Nephron progenitor cell (in vitro differentiated cells): ENCODE data around the gene ZNF155.
A peak's percentile ranks its signal among the peaks of the same experiment; 100 is the strongest.
"Not testable (repeated sequence)": the region's sequence is repeated elsewhere in the genome, so short reads cannot be mapped to it uniquely, and the experiment has no call there.

Experiments
- DNase-seq: peaks from one replicate; pipeline ENCODE4 v3.0.0; 2021
- H3K27ac Mint-ChIP-seq: 2 replicates; pipeline ENCODE4 v1.8.0; 2021; ENCODE audit warnings: mild to moderate bottlenecking, moderate library complexity, mixed read lengths
- H3K27me3 Mint-ChIP-seq: 2 replicates; pipeline ENCODE4 v1.8.0; 2021; ENCODE audit warnings: mild to moderate bottlenecking, low read depth, mixed read lengths; ENCODE audit not compliant: poor library complexity
- H3K36me3 Mint-ChIP-seq: 2 replicates; pipeline ENCODE4 v1.8.0; 2021; ENCODE audit warnings: low read depth, mixed read lengths
- H3K4me1 Mint-ChIP-seq: 2 replicates; pipeline ENCODE4 v1.8.0; 2021; ENCODE audit warnings: mixed read lengths
- H3K4me3 Mint-ChIP-seq: 2 replicates; pipeline ENCODE4 v1.8.0; 2021; ENCODE audit warnings: mild to moderate bottlenecking, moderate library complexity, mixed read lengths
- H3K9me3 Mint-ChIP-seq: 2 replicates; pipeline ENCODE4 v1.8.0; 2021; ENCODE audit warnings: mild to moderate bottlenecking, moderate library complexity, mixed read lengths
- CTCF ChIP-seq: fragments of 200-600 bp; sonication (generic); IDR thresholded peaks from 2 replicates; pipeline ENCODE4 v1.5.0; 2021; ENCODE audit warnings: antibody characterized with exemption

The ZNF155 gene

GRCh38 chr19:43941209-43941608 is 42.8 kb upstream of the ZNF155 start:
- H3K27ac Mint-ChIP-seq: no peak overlapping the region
- H3K36me3 Mint-ChIP-seq: no peaks in the 10 kb centered on the region
- no peak for TF ChIP-seq CTCF
- no peak overlapping the region for H3K4me3 Mint-ChIP-seq
- H3K4me1 Mint-ChIP-seq: no peaks in the 10 kb centered on the region
- peaks cover 63% of the 10 kb centered on the region for H3K9me3 Mint-ChIP-seq
- H3K27me3 Mint-ChIP-seq: peaks cover 49% of the 10 kb centered on the region
- DNase-seq: no peak

GRCh38 chr19:43947412-43947811 is 36.6 kb upstream of the ZNF155 start:
- not testable (repeated sequence) for DNase-seq, H3K4me1 Mint-ChIP-seq, H3K4me3 Mint-ChIP-seq, H3K27ac Mint-ChIP-seq
- H3K27me3 Mint-ChIP-seq: peaks cover 71% of the 10 kb centered on the region
- peaks cover 70% of the 10 kb centered on the region for H3K9me3 Mint-ChIP-seq
- peaks cover 22% of the 10 kb centered on the region for H3K36me3 Mint-ChIP-seq

GRCh38 chr19:43949803-43950202 is 34.2 kb upstream of the ZNF155 start:
- not testable (repeated sequence) for DNase-seq, H3K27ac Mint-ChIP-seq, H3K4me1 Mint-ChIP-seq
- Mint-ChIP-seq H3K27me3 (peaks cover 59% of the 10 kb centered on the region), H3K36me3 (peaks cover 46% of the 10 kb centered on the region), H3K4me3 (peak overlapping the region; percentile 58), H3K9me3 (peaks cover 94% of the 10 kb centered on the region)

- peak; percentile 46 for TF ChIP-seq CTCF
- peaks cover 47% of the 10 kb centered on the region for H3K27me3 Mint-ChIP-seq
- DNase-seq: peak; percentile 82
- H3K27ac Mint-ChIP-seq: peak within 1 kb of the TSS; percentile 88
- H3K4me3 Mint-ChIP-seq: peak within 1 kb of the TSS; percentile 99
- H3K4me1 Mint-ChIP-seq: peaks cover 5% of the 10 kb centered on the region
- peaks cover 96% of the 10 kb centered on the region for H3K9me3 Mint-ChIP-seq
- H3K36me3 Mint-ChIP-seq: peaks cover 58% of the 10 kb centered on the region
Observed at GRCh38 chr19:43950834-43951645, 32.9 kb upstream of the ZNF155 start, which contains the start of gene ZNF221. Gene ZNF221 (plus strand): TSS chr19:43951228. CDS start chr19:43962727, 11,499 bp downstream.

GRCh38 chr19:43956827-43957226 is 27.2 kb upstream of the ZNF155 start:
- Mint-ChIP-seq H3K4me1 (no peaks in the 10 kb centered on the region), H3K9me3 (peaks cover 98% of the 10 kb centered on the region), H3K27ac (no peak overlapping the region), H3K4me3 (no peak overlapping the region), H3K36me3 (peaks cover 95% of the 10 kb centered on the region), H3K27me3 (peaks cover 6% of the 10 kb centered on the region)
- no peak for TF ChIP-seq CTCF
- no peak for DNase-seq

GRCh38 chr19:43957891-43958290 is 26.1 kb upstream of the ZNF155 start:
- Mint-ChIP-seq H3K27me3 (peaks cover 4% of the 10 kb centered on the region), H3K27ac (no peak overlapping the region), H3K4me1 (no peaks in the 10 kb centered on the region), H3K4me3 (no peak overlapping the region), H3K36me3 (peaks cover 96% of the 10 kb centered on the region), H3K9me3 (peaks cover 99% of the 10 kb centered on the region)
- TF ChIP-seq CTCF: no peak
- DNase-seq: no peak

GRCh38 chr19:43960411-43960810 is 23.6 kb upstream of the ZNF155 start:
- peaks cover 96% of the 10 kb centered on the region for H3K36me3 Mint-ChIP-seq
- H3K9me3 Mint-ChIP-seq: peaks cover 98% of the 10 kb centered on the region
- DNase-seq: no peak
- peaks cover 4% of the 10 kb centered on the region for H3K27me3 Mint-ChIP-seq
- TF ChIP-seq CTCF: no peak
- H3K27ac Mint-ChIP-seq: no peak overlapping the region
- no peaks in the 10 kb centered on the region for H3K4me1 Mint-ChIP-seq
- H3K4me3 Mint-ChIP-seq: no peak overlapping the region
